ENCODE measurements around the gene NFIB. TPM values are rescaled to one million over a fixed set of nuclear protein-coding genes. Genes with fewer than 3 reads are reported as not detected.

Gene NFIB
- polyA plus RNA-seq (ENCODE audit: insufficient read length in 4 of 4) = 10 to 100 TPM; 17.7 to 53.9 (median 26.4) TPM

DNA sequence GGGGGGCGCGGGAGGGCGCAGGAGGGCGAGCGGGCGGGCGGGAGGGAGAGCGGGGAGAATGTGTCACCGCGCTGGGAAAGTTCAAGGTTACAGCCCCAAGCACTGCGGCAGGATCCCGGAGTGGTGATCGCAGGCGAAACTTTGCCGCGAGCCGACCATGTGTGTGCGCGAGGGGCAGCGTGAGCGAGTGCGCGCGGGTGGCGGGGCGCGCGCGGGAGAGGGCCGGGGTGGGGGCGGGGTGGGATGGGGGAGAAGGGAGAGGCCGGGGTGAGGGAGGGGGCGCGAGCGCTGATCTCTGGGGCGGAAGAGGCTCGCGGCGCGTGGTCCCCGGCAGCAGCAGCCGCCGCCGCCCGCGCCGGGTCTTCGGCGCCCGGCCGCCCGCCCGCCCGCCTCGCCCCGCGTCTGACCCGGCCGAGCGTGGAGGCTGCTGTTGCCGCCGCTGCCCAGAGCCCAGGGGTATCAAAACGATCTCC is at the start of gene NFIB:
Gene NFIB (minus strand): TSS at position 191 of the 473 bp plus-strand sequence. CDS start 630 bp downstream, outside the sequence.
- DNase-seq (ENCODE audit: low read depth in 4 of 4, low spot score in 3 of 4) = no peak

DNA sequence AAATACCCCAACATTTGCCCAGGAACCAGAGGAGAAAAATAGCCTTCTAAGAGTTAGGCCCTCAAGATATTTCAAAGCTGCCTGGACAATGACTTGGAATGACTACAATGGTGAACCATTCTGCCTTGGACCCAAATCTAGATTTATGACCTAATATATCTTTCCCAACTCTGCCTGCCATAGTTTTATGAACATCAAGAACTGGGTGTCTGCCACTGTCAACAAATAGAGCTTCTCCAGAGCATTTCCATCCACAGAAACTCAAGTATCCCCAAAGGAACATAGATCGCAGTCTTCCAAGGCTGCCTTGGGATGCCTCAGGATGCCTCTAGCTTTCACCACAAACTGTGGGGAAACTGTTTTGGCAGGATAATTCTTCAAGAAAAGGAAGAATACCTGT is 48.2 kb upstream of the NFIB start:
- DNase-seq (ENCODE audit: low read depth in 4 of 4, low spot score in 3 of 4) = no peak

DNA sequence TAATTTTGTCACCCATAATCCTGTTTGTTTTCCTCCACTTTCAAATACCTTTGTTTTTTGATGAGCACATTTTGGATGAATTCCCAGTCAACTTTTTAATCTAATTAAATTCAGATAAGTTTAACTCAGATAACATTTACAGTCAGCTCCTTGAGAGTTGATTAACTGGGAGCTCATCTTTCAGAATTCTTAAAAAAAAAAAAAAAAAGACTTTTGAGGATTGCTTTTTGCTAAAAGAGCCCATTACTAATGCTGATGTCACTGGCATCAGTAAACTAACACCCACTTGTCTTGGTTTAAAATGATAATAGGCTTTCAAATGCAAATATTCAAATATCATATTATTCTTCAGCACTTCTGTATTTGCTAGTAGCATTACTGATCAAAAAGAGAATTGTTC is 47.1 kb upstream of the NFIB start:
- DNase-seq (ENCODE audit: low read depth in 4 of 4, low spot score in 3 of 4) = no peak

DNA sequence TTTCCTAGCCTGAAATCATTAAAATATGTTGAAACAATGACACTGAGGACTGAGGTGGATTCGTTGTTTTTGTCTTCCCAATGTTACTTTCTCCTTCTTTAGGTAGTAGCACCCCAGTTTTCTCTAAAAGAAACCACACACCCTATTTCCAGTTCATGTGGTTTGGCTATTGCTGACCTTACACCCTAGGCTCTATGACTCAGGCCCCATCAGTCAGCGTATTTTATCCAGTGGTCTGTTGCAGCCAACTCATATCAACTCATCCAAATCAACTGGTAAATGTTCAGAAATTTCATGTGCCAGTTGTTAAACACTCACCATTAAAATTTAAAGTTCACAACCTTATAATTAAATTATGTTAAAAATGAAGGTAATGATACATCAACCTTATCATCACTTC is 44.6 kb upstream of the NFIB start:
- DNase-seq (ENCODE audit: low read depth in 4 of 4, low spot score in 3 of 4) = no peak

DNA sequence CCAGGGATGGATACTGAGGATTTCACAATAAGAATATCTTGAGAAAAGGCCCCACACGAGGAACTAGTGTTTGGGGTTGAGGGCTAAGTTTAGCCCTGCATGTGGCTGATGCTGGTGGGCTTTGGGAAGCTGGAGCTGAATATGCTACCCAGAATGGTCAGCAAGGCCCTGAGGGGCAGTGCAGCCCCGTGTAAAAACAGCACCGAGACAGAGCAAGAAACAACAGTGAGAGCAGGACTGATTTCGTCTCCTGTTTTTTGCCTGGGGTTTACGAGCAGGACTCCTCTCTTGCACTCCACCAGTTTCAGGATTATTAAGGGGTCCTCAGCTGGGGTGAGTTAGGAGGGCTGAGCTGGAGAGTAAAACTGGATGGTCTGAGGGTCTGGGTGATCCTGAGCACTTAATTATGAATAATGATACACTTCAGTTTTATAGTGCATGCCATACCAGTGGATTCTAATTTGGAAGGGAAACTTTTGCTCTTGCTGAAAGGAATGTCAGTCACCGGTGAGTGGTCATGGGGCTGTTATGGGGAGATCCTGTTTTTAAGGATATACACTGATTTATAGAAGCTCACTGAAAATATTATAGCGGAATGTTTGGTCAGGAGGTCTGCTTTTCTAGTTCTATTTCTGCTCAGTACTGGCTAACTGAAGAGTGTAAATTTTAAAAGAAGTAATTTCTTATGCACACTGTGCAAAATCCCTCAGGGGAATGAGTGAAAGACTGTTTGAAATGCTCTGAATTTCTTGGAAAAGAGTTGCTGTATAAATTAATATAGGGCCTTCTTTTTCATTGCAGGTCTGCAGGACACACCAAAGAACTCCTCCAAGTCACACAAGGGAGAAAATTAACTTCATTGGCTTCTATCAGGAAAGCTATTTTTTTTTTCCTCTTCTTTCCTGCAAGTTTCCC is 42.7 kb upstream of the NFIB start:
- DNase-seq (ENCODE audit: low read depth in 4 of 4, low spot score in 3 of 4) = no peak

DNA sequence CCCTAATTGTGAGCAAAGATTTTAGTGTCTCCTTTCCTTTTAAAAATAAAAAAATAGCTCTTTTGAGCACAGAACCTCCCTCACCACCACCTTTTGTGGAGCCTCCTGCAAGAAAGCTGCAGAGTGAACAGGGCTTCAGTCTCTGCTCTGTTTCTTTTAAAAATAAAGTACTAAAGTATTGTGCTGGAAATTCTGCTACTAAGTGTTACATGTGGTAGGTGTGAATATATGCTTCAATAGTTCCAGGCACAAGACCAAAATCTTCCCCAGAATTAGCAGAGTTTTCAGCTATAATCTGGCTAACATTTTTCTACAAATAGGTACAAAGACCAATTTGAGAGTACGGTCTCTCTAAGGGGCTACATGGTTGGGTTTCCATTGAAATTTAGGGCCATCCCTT is 40.3 kb upstream of the NFIB start:
- no peak for DNase-seq (ENCODE audit: low read depth in 4 of 4, low spot score in 3 of 4)

DNA sequence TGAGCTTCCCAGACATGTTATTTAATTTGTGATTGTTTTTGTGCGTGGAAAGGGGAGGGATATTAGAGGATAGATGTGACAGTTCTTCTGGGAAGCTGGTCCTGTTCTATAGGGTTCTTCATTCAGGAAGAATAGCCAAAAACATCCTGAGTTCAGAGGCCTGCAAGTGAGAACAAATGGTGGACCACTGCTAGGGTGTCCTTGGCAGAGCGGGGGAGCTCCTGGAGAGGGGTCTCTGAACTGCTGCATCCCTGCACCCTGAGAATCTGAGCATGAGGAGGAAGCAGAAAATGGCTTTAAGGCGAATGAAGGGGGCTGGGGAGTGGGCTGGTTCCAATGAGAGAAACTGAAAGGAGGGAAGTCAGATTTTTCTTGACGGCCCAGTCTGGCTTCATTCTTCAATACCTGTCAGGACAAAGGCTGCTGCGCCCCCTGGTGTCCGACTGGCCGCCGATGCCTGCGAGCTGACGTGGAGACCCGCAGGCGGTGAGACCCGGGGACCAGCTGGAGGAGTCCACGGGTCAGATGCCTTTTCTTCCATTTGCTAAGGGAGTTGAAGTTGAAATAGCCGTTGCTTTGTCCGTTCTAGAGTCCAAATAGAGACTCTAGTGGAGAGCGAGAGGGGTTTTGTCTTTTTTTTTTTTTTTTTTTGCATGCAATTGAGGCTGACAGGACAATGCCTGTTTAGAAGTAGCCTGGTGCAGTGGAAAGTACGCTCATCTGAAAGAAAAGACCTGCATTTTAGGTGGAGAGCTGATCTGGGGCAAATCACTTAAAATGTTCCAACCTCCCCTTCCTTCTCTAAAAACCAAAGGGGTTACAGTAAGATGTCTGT is 39.5 kb upstream of the NFIB start:
- DNase-seq (ENCODE audit: low read depth in 4 of 4, low spot score in 3 of 4) = peak in 2 of 4 donors; percentile 69 to 72

GRCh38 chr9:14352503-14352902 is 38.6 kb upstream of the NFIB start:
- no peak for DNase-seq (ENCODE audit: low read depth in 4 of 4, low spot score in 3 of 4)

GRCh38 chr9:14351221-14351836 is 37.4 kb upstream of the NFIB start:
- DNase-seq (ENCODE audit: low read depth in 4 of 4, low spot score in 3 of 4) = no peak

DNA sequence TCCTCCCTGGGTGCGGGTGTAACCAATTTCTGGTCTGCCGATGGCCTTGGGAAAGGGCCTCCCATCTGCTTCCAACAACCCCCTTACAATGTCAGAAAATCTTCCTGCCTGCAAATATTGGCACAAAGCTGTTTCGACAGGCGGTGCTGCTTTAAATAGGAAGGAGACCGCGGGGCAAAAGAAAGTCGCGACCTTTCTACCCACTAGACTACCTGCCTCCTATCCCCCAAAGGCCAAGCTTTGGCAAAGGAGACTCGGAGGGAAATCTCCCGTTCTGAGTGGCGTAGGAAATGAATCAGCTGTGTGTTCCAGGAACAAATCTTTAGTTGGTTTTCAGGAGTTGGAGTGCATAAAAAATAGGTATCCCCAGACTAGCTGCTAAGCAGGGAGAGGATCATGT is 36.8 kb upstream of the NFIB start:
- no peak for DNase-seq (ENCODE audit: low read depth in 4 of 4, low spot score in 3 of 4)

DNA sequence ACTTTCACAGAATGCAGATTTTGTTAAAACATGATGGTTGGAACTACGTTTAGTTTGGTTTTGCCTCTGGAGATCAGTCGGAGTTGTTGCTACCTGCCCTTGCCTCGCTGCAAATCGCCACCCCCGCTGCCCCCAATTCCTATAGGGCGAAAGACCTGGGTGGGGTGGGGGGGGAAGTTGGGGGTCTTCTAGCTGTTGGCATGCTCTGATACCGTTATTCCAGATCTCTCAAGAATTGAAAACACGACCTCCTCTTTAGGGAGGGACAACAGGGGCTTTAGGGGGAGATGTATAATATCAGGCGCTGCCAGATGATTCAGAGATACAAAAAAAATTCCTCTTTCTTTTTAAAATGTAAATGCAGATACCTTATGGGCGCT is 36.4 kb upstream of the NFIB start:
- no peak for DNase-seq (ENCODE audit: low read depth in 4 of 4, low spot score in 3 of 4)

DNA sequence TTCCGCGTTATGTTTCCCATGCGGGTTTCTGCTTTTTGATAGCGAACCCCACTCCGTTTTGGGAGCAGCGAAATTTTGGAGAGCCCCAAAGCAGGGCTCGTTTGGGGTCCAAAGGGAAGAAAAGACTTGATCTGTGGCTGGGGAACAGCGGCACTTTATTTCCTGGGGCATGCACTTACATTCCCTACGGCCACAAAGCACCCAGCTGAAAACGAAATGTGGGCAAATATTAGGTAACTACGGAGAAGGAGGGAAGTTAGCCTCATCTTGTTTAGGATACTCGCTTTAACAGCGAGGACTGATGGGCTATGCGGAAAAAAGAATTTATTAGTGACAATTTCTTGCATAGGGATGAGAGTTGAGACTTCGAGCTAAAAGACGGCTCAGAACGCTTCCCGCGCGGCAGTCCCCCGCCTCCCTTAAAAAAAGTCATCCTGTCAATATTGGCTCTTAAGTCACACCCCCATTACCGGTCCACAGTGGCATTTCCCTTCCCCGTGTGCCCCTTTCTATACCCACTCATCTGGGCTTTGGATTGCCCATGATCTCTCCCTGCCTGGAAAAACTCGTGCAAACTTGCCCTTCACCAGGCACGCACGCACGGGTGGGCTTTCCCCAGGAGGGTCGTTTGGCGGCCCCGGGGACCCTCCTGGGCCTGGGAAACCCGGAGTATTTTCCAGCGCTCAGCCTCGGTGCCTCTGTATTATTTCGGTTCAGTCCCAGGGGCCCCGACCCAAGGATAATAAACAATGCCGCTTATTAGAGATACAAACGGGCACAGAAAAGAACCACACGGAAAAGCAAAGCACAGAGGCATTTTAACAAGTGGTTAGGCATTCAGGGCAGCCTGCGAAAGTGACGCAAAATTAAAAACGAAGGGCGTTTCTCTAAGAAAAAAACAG is 35.8 kb upstream of the NFIB start:
- DNase-seq (ENCODE audit: low read depth in 4 of 4, low spot score in 3 of 4) = no peak

DNA sequence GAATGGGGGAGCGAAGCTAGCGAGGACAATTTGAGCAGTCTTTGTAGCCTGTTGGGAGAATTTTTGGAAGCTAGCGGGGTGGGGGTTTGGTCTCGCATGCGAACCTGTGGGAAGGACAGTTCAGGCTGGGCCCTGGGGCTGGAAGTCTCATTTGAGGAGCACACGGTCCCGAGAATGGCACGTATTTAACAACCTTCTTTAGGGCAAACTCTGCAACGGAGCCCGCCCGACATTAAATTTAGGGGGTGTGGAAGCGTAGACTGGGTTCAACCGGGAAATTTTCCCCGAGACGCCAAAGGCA is 35.2 kb upstream of the NFIB start:
- no peak for DNase-seq (ENCODE audit: low read depth in 4 of 4, low spot score in 3 of 4)

DNA sequence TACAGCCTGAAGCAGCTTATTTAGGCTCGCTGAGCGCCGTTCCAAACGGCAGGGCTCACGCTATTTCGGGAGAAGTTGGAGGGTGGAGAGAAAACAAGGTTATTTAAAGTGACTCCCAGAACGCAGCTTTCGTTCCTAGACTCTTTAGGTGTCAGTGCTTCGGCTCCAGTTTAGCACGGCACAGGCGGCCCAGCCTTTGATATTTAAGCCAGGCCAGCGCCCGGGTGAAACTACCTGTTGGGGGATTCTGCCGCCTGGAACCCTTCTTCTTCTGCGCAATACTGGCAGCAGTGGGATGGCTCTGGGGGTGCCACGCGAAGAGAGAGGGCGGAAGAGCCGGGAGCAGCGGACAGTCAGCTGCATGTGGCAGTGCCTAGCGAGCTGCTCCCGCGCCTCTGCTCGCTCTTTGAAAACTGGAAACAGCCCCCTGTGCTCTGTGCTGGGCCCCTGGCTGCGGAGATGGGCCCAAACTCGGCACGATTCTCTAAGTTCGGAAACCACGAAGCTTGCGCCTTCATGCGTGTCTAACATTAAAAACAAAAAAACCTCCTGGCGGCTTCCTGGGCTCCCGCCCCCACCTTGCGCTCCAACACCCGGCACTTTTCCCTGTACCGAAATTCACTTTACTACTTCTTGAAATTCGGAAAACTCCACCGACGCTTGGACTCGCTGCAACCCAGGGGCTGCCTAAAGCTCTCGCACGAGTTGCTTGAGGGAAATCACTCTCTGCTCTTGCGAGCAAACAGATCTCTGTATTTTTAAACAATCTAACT is 34.6 kb upstream of the NFIB start:
- DNase-seq (ENCODE audit: low read depth in 4 of 4, low spot score in 3 of 4) = no peak

- DNase-seq (ENCODE audit: low read depth in 4 of 4, low spot score in 3 of 4) = no peak
Measured at GRCh38 chr9:14348123-14348372, 34.1 kb upstream of the NFIB start.

DNA sequence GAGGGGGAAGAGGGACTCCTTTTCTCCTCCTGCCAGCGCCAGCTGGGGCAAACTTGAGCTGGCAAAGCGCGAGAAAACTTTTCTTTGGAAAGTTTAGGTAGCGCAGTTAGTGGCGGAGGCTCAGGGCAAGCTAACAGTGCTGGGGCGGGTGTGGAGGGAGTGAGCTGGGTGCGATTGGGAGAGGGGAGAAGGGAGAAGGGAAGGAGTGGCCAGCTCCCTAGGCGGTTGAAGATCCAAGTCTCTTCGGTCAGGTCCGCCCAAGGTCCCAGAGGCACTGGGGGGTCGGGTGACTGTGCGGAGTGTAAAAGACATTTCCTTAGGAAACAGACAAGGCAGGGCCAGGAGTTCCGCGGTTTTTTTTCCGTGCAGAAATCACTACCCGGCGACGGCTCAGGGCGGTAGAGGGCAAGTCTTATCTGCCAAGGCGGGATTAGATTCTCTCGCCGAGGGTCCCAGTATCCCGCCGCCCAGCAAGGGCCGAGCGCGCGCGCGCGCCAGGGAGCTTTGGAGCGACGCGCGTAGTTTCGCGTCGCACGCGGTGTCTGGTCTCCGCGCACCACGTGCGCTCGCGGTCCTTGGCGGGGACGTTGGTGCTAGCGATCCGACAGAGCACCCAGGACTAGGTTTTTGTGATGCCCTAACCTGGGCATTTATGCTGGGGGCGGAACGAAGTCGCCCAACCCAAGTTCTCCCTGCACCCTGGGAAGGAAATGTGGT is 33.6 kb upstream of the NFIB start:
- DNase-seq (ENCODE audit: low read depth in 4 of 4, low spot score in 3 of 4) = no peak

DNA sequence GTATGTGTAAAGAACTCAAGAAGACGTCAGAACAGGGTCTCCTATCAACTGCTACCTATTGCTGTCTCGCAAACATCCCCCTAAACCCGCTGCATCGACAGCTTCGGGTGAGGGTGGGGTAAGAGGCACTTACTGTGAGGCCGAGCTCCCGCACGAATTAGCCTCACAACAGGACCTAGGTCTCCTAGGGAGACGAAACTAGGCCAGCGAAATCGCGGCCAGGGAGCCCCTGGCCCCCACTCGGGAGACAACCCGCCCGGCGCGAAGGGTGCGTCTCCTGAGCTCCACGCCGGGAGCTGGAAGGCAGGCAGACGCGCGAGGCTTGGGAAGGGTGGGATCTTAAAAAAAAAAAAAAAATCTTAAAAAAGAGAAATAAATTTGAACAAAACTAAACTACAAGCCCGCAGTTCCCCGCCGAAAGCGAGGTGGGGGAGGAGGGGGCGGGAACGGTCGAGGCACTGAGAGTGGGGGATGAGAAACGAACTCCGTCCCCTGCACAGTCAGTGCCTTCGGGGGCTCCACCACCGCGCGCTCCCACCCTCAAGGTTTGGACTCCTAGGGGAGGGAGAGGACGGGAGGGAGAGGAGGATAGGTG is 33.0 kb upstream of the NFIB start:
- DNase-seq (ENCODE audit: low read depth in 4 of 4, low spot score in 3 of 4) = no peak

DNA sequence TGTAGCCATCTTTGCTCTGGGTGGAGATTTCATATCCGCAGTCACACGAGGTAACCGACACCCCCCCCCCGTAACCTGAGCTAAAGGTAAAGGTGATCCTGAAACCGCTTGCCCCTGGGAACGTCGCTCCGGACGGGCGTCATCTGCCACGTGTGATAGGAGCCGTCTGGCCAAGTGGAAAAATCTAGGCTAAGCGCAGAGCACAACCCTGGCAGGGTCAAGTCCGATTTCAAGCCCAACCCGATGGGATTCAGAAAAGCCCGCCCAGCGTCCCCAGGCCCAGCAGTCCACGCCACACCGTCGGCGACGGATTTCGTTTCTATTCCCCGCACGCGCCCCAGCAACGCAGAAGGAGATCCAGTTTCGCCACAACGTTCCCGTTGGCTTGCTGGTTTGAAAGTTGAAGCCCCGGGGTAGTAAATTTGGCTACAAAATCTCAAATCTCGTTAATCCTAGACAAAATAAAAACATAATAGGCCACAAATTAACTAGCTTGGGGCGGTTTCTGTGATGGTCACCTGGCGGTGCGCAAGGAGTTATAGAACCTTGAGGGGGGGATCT is 32.4 kb upstream of the NFIB start:
- DNase-seq (ENCODE audit: low read depth in 4 of 4, low spot score in 3 of 4) = no peak
